SW480 (cell line): ENCODE results near the gene SLC30A5.

Source experiments
- DNase-seq: peaks from one replicate; pipeline ENCODE4 v3.0.0-alpha.2; 2016; ENCODE audit warnings: low spot score

The SLC30A5 gene

GRCh38 chr5:69167493-69167855, 73.7 kb downstream of the SLC30A5 start:
- no peak for DNase-seq

- no peak for DNase-seq
Measured at GRCh38 chr5:69167929-69168328, 74.1 kb downstream of the SLC30A5 start.

GRCh38 chr5:69170495-69170894, 76.7 kb downstream of the SLC30A5 start:
- DNase-seq = no peak

GRCh38 chr5:69170969-69171368, 77.2 kb downstream of the SLC30A5 start:
- DNase-seq = no peak
